GM12891 (cell line): Measurements from ENCODE around the gene CD226.

Experiments
- PAX5 ChIP-seq: IDR thresholded peaks from 2 replicates; pipeline ENCODE4 v1.6.1; 2011; ENCODE audit warnings: low read length, moderate library complexity, mild to moderate bottlenecking; ENCODE audit not compliant: insufficient read depth, severe bottlenecking
- POLR2A ChIP-seq: IDR thresholded peaks from 2 replicates; pipeline ENCODE4 v1.6.1; 2011; ENCODE audit warnings: low read depth, low read length, control low read depth
- POLR2AphosphoS5 ChIP-seq: IDR thresholded peaks from 2 replicates; pipeline ENCODE4 v1.6.1; 2011; ENCODE audit warnings: low read depth, low read length, control low read depth
- POU2F2 ChIP-seq: IDR thresholded peaks from 2 replicates; pipeline ENCODE4 v1.6.1; 2011; ENCODE audit warnings: low read depth, mild to moderate bottlenecking, control low read depth, low read length, moderate library complexity
- TAF1 ChIP-seq: IDR thresholded peaks from 2 replicates; pipeline ENCODE4 v1.6.1; 2011; ENCODE audit warnings: low read depth, low read length, control low read depth

- TF ChIP-seq TAF1 (no peak), PAX5 (no peak), POLR2A (0 out of 2 replicates have a peak, but pooled peaks have one; percentile 14), POU2F2 (no peak), POLR2AphosphoS5 (no peak)
Measured at GRCh38 chr18:69941183-69941582, 6.5 kb downstream of the CD226 start.
